Memory B cell (primary cell): ENCODE results near the gene LYL1.

ENCODE experiments used
- ATAC-seq: fragments of 150-1000 bp; cut with Tn5 transposase; 2 replicates; pipeline ENCODE4 v1.10.0; 2021; ENCODE audit warnings: low read depth, mild to moderate bottlenecking, moderate library complexity
- DNase-seq, 2 donors: peaks; one replicate each; pipeline ENCODE4 v3.0.0; 2022; ENCODE audit warnings: low spot score in 2 of 2
- H3K27ac Mint-ChIP-seq: one replicate; pipeline ENCODE4 v1.8.0; 2022; ENCODE audit warnings: mild to moderate bottlenecking, moderate library complexity, mixed read lengths
- H3K27me3 Mint-ChIP-seq: one replicate; pipeline ENCODE4 v1.8.0; 2022; ENCODE audit warnings: mixed read lengths
- H3K36me3 Mint-ChIP-seq: one replicate; pipeline ENCODE4 v1.8.0; 2022; ENCODE audit warnings: mild to moderate bottlenecking, mixed read lengths
- H3K4me1 Mint-ChIP-seq: one replicate; pipeline ENCODE4 v1.8.0; 2022; ENCODE audit warnings: mixed read lengths
- H3K4me3 Mint-ChIP-seq: one replicate; pipeline ENCODE4 v1.8.0; 2022; ENCODE audit warnings: mild to moderate bottlenecking, moderate library complexity, mixed read lengths
- H3K9me3 Mint-ChIP-seq: one replicate; pipeline ENCODE4 v1.8.0; 2022; ENCODE audit warnings: mixed read lengths

The LYL1 gene

GRCh38 chr19:13120817-13121216 is 18.2 kb upstream of the LYL1 start:
- Mint-ChIP-seq H3K4me3 (no peak overlapping the region), H3K36me3 (no peaks in the 10 kb centered on the region), H3K9me3 (no peaks in the 10 kb centered on the region), H3K27me3 (no peaks in the 10 kb centered on the region), H3K4me1 (peaks cover 30% of the 10 kb centered on the region), H3K27ac (no peak overlapping the region)
- no peak for ATAC-seq
- DNase-seq: no peak

- H3K4me3 Mint-ChIP-seq: peak overlapping the region; percentile 35
- H3K4me1 Mint-ChIP-seq: peaks cover 33% of the 10 kb centered on the region
- no peaks in the 10 kb centered on the region for H3K27me3 Mint-ChIP-seq
- H3K36me3 Mint-ChIP-seq: peaks cover 2% of the 10 kb centered on the region
- H3K9me3 Mint-ChIP-seq: no peaks in the 10 kb centered on the region
- DNase-seq (no peak), ATAC-seq (no peak)
- H3K27ac Mint-ChIP-seq: no peak overlapping the region
These were observed 17.4 kb upstream of the LYL1 start for GRCh38 chr19:13120031-13120430.

GRCh38 chr19:13119627-13120026 is 17.0 kb upstream of the LYL1 start:
- Mint-ChIP-seq H3K27me3 (no peaks in the 10 kb centered on the region), H3K9me3 (no peaks in the 10 kb centered on the region), H3K36me3 (peaks cover 2% of the 10 kb centered on the region), H3K27ac (peak overlapping the region; percentile 55), H3K4me1 (peaks cover 33% of the 10 kb centered on the region), H3K4me3 (peak overlapping the region; percentile 85)
- DNase-seq: no peak
- no peak for ATAC-seq

DNA sequence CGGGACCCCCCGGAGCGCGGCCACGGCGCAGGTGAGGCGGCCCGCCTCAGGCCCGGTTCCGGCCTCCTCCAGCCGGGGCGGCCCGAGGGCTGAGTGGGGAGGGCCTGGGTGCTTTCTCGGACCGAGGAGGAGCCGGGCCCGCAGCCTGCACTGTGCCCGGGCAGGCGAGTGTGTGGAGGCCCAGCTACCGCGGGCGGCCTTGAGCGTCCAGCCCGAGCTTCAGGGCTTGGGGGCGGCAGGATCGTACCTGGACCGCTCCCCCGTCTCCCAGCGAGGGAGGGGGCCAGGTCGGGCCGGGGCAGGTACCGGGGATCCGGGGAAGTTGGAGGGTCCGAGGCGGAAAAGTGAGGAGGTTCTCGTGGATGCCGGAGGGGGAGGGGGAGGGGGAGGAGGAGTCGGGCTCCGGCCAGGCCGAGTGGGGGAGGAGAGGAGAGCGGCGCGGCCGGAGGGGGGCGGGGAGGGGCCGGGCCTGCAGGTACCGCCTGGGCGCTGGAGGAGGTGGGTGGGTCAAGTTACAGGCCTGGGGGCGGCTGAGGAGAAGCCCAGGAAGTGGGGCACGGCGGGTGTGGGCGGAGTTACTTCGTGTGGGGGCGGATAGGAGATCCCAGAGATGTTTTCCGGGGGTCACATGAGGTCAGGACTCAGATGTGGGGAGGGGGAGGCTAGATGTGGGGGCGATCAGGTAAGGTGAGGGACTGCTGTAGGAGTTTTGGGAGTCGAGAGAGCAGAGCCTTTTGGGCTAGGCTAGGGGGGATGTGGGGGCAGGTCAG is 16.0 kb upstream of the LYL1 start:
- Mint-ChIP-seq H3K36me3 (peaks cover 2% of the 10 kb centered on the region), H3K4me3 (peak overlapping the region; percentile 85), H3K27ac (peak overlapping the region; percentile 55), H3K4me1 (peaks cover 33% of the 10 kb centered on the region), H3K27me3 (no peaks in the 10 kb centered on the region), H3K9me3 (no peaks in the 10 kb centered on the region)
- DNase-seq: peak in 1 of 2 donors; percentile 24
- no peak for ATAC-seq

GRCh38 chr19:13117772-13118423 is 15.2 kb upstream of the LYL1 start, which contains the start of gene NACC1:
TSS of gene NACC1 (plus strand) at chr19:13118264. CDS start at chr19:13135208, 16,944 bp downstream.
- H3K27ac Mint-ChIP-seq: peak within 1 kb of the TSS; percentile 87
- H3K4me3 Mint-ChIP-seq: peak within 1 kb of the TSS; percentile 92
- peak; percentile 89 to 90 for DNase-seq

DNA sequence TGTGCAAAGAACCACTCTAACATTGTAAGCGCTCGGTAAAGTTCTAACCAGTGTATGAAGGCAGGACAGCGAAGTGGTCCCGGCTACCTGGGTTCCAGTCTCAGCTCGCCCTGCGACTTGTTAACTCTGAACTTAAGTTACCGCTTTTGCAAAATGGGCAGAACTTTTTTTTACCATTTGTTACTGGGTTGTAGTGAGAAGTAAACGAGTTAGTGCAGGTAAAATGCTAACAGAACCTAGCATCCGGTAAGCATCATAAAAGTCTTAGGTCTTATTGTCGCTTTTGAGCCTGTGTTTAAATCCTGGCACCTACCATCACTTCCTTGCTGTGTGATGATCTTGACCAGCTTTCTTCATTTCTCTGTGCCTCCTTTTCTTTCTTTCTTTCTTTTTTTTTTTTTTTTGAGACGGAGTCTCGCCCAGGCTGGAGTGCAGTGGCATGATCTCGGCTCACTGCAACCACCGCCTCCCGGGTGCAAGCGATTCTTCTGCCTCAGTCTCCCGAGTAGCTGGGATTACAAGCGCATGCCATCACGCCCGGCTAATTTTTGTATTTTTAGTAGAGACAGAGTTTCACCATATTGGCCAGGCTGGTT is 14.6 kb upstream of the LYL1 start:
- DNase-seq: peak in 1 of 2 donors; percentile 16
- peak overlapping the region; percentile 87 for H3K27ac Mint-ChIP-seq
- peaks cover 2% of the 10 kb centered on the region for H3K36me3 Mint-ChIP-seq
- peak; percentile 8 for ATAC-seq
- no peaks in the 10 kb centered on the region for H3K9me3 Mint-ChIP-seq
- peaks cover 28% of the 10 kb centered on the region for H3K4me1 Mint-ChIP-seq
- no peaks in the 10 kb centered on the region for H3K27me3 Mint-ChIP-seq
- peak overlapping the region; percentile 92 for H3K4me3 Mint-ChIP-seq

More at GRCh38 chr19:13117772-13118423, 15.2 kb upstream of the LYL1 start, which contains the start of gene NACC1:
- no peaks in the 10 kb centered on the region for H3K27me3 Mint-ChIP-seq
- peaks cover 30% of the 10 kb centered on the region for H3K4me1 Mint-ChIP-seq
- H3K36me3 Mint-ChIP-seq: peaks cover 2% of the 10 kb centered on the region
- H3K9me3 Mint-ChIP-seq: no peaks in the 10 kb centered on the region
- peak; percentile 79 for ATAC-seq

GRCh38 chr19:13116282-13117175 is 13.9 kb upstream of the LYL1 start, which contains the start of gene TRMT1:
TSS of gene TRMT1 (minus strand) at chr19:13116740. CDS start at chr19:13116399, 341 bp downstream.
- Mint-ChIP-seq H3K27me3 (no peaks in the 10 kb centered on the region), H3K4me3 (peak within 1 kb of the TSS; percentile 92), H3K9me3 (no peaks in the 10 kb centered on the region), H3K4me1 (peaks cover 22% of the 10 kb centered on the region), H3K27ac (peak within 1 kb of the TSS; percentile 87), H3K36me3 (peaks cover 2% of the 10 kb centered on the region)
- ATAC-seq: peak; percentile 68
- DNase-seq: peak; percentile 79 to 85

DNA sequence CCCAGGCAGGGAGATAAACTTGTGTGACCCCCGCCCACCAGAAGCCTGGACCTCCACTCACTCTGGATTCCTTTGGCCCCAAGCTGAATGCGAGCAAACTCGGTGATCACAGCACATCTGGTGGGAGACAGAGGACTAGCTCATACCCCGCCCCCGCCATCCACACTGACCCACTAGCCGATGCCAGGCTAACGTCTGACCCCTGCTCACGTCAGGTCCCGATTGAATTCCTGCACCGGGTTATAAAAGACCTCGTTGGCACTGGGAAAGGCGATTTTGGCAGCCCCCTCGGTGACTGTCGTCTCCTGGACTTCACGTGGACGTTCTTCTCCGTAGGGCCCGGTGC is 13.3 kb upstream of the LYL1 start:
- Mint-ChIP-seq H3K4me3 (peak overlapping the region; percentile 92), H3K4me1 (peaks cover 22% of the 10 kb centered on the region), H3K36me3 (peaks cover 2% of the 10 kb centered on the region), H3K27ac (peak overlapping the region; percentile 87), H3K9me3 (no peaks in the 10 kb centered on the region), H3K27me3 (no peaks in the 10 kb centered on the region)
- DNase-seq: no peak
- no peak for ATAC-seq

DNA sequence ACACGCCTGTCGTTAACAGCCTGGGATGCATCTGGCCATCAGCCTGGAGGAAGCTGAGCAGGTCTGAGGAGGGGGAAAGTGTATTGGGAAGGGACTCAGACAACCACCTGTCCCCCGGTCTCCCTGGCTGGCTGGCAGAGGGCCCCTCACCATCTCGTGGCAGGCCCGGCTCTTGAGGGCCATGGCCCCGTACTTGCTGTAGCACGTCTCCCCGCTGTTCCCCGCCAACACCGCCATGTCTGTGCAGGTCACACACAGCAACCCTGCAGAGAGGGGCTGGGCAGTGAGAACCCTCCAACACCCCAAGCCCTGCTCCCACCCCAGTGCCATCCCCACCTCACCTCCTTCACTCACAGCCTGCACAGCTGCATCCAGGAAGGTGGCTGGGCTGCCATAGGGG is 9.9 kb upstream of the LYL1 start:
- no peaks in the 10 kb centered on the region for H3K9me3 Mint-ChIP-seq
- DNase-seq (no peak), ATAC-seq (no peak)
- peaks cover 9% of the 10 kb centered on the region for H3K4me1 Mint-ChIP-seq
- no peaks in the 10 kb centered on the region for H3K27me3 Mint-ChIP-seq
- no peak overlapping the region for H3K4me3 Mint-ChIP-seq
- H3K36me3 Mint-ChIP-seq: peaks cover 6% of the 10 kb centered on the region
- no peak overlapping the region for H3K27ac Mint-ChIP-seq

DNA sequence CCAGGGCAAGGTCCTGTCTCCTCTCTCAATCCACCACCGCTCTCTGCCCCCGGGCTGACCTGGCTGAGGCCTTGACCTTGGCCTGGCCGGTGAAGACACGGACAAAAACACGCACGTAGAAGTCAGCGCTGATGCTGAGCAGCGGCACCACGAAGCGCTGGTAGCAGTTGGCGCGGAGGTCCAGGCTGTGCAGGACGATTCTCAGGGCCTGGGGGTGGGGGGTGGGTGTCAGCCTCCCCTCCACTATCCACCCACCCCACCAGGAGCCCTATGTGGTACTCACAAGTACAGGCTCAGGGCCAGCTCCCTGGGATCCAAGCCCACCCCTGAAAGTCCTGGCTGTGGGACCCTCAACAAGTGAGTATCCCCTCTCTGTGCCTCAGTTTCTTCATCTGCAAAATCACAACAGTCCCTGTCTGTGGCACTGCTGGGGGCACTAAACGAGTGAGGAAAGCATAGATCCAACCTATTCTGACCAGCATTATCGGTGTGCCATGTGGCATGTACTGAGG is 7.5 kb upstream of the LYL1 start:
- no peak overlapping the region for H3K27ac Mint-ChIP-seq
- peaks cover 5% of the 10 kb centered on the region for H3K36me3 Mint-ChIP-seq
- ATAC-seq: no peak
- no peaks in the 10 kb centered on the region for H3K9me3 Mint-ChIP-seq
- peaks cover 13% of the 10 kb centered on the region for H3K4me1 Mint-ChIP-seq
- H3K4me3 Mint-ChIP-seq: no peak overlapping the region
- no peaks in the 10 kb centered on the region for H3K27me3 Mint-ChIP-seq
- no peak for DNase-seq

DNA sequence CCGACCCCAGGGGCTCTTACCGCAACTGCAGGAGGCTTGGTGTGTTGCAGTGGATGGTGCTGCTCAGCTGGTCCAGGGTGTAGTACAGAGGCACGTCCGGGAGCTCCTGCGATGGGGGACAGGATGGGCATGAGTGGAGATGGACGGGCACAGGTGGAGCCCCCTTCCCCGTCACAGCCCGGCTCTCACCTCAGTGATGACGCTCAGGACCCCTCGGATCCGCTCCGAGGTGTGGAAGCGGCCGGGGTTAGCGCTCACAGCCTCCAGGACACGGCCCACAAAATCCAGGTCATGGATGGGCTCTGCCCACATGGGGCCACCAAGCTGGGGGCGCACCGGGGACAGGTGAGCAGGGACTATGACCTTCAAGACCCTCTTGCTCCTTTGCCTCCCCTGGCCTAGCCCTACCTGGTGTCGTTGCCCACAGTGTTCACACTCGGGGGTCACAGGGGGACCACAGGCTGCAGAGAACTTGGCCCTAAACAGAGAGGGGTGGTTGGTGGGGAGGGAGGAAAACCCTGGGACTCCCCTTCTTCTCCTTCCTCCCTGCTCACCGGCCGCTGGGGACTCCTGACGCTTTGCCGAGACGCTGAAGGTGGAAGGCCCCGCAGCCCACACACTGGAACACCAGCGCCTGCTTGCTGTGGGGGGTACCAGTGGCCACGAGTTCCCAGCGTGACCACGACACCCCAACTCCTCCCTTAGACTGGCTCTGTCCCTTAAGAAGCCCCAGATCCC is 6.9 kb upstream of the LYL1 start:
- DNase-seq: no peak
- H3K27me3 Mint-ChIP-seq: no peaks in the 10 kb centered on the region
- H3K4me3 Mint-ChIP-seq: no peak overlapping the region
- H3K27ac Mint-ChIP-seq: no peak overlapping the region
- H3K9me3 Mint-ChIP-seq: no peaks in the 10 kb centered on the region
- no peak for ATAC-seq
- H3K36me3 Mint-ChIP-seq: peaks cover 5% of the 10 kb centered on the region
- H3K4me1 Mint-ChIP-seq: peaks cover 16% of the 10 kb centered on the region

DNA sequence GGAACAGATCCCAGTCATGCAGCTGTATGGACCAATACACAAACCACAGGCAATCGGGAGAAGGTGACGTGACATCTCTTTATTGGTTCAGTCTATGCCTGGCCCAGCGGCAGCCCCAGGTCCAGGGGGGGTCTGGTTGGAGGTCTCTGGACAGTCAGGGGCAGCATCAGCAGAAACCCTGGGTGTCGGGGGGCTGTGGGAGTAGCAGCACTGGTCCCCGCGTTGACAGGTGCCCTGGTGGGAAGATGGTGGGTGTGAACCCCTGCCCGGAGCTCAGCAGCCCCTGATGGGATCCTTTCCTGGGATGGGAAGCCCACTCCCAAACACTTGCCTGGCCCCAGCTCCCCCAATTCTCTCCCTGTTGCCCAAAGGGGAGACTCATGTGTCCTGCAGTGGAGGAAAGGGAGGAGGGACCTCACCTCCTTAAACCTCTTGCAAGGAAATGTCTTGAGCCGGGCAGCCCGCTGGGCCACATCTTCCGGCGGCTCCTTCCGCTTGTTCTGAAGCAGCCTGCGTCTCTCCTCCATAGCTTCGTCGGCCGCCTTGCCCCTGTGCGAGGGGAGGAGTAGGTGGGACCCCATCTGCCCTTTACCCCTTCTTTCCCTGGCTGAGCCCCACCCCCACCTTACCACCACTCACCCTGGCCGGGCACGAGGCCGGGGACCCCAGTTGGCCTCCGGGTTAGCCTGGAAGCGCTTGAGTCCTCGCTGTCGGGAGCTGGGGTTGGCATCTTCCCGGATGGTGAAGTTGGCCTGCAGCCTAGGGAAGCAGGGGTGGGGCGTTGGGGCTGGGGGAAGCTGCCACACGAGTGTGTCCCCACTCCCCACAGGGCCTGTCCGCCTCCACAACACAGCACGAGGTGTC is 2.4 kb upstream of the LYL1 start:
- Mint-ChIP-seq H3K27me3 (no peaks in the 10 kb centered on the region), H3K4me3 (peak overlapping the region; percentile 86), H3K36me3 (peaks cover 12% of the 10 kb centered on the region), H3K27ac (peak overlapping the region; percentile 92), H3K4me1 (peaks cover 32% of the 10 kb centered on the region), H3K9me3 (no peaks in the 10 kb centered on the region)
- DNase-seq (peak in 1 of 2 donors; percentile 49), ATAC-seq (peak; percentile 2)
